Breast epithelium (tissue), 4 donors: ENCODE data around the gene CRELD2. TPM values are rescaled to one million over a fixed set of nuclear protein-coding genes. Genes with fewer than 3 reads are reported as not detected.

ENCODE experiments used
- DNase-seq, 2 donors: peaks; one replicate each; pipeline ENCODE4 v3.0.0-alpha.2; 2019; ENCODE audit warnings: low spot score in 2 of 2
- H3K27ac ChIP-seq, 2 donors: fragments of 200-600 bp; sonication (generic) in 1 of 2; one replicate each; pipeline ENCODE4 v1.5.1; 2016 to 2019; ENCODE audit warnings: mild to moderate bottlenecking in 1 of 2
- H3K27me3 ChIP-seq, 2 donors: fragments of 200-600 bp; sonication (generic) in 1 of 2; one replicate each; pipeline versions ENCODE4 v1.5.1 to v1.6.0; 2017 to 2019; ENCODE audit warnings: control low read depth in 1 of 2, mild to moderate bottlenecking in 1 of 2
- H3K36me3 ChIP-seq: fragments of 200-600 bp; one replicate; pipeline ENCODE4 v1.5.1; 2019
- H3K4me1 ChIP-seq, 2 donors: fragments of 200-600 bp; sonication (generic); one replicate each; pipeline ENCODE4 v1.5.1; 2016 to 2019; ENCODE audit warnings: control low read depth in 1 of 2
- H3K4me3 ChIP-seq, 3 donors: fragments of 200-600 bp; sonication (generic); 1 replicate in 2 of 3; 2 replicates in 1 of 3; pipeline ENCODE4 v1.5.1; 2016 to 2019; ENCODE audit warnings: mild to moderate bottlenecking in 3 of 3, moderate library complexity in 2 of 3
- H3K9me3 ChIP-seq, 2 donors: fragments of 200-600 bp; sonication (generic) in 1 of 2; one replicate each; pipeline ENCODE4 v1.5.1; 2016 to 2019; ENCODE audit warnings: control low read depth in 1 of 2
- CTCF ChIP-seq, 3 donors: fragments of 450-650 bp; IDR thresholded peaks; one replicate each; pipeline ENCODE4 v1.5.1; 2016 to 2017; ENCODE audit warnings: antibody characterized with exemption in 3 of 3, mild to moderate bottlenecking in 3 of 3, moderate library complexity in 3 of 3
- POLR2A ChIP-seq: fragments of 450-650 bp; IDR thresholded peaks from one replicate; pipeline ENCODE4 v1.6.1; 2016; ENCODE audit warnings: antibody characterized with exemption, mild to moderate bottlenecking, moderate library complexity
- POLR2AphosphoS5 ChIP-seq, 3 donors: sonication (generic); formaldehyde crosslinking; IDR thresholded peaks; one replicate each; pipeline ENCODE4 v1.6.1; 2017; ENCODE audit warnings: antibody characterized with exemption in 3 of 3
- intact Hi-C: fragments of 100-400 bp; cut with DNase I; formaldehyde crosslinking; loops from one replicate; pipeline ENCODE4 v1.15.1; 2023; ENCODE audit warnings: low total_unique reads
- total RNA-seq, 3 donors: library from RNA; depleted of rRNA; stranded (reverse); fragments of >200 nt; gene quantifications; one replicate each; pipeline ENCODE4 v1.1.0, GENCODE V29; 2016

Gene CRELD2
- total RNA-seq, 3 donors from 2014 or later: 20.6 to 59.3 (median 39.5) TPM

- Histone ChIP-seq H3K9me3 (peaks cover 0 to 4% of the 10 kb centered on the region in 2 donors), H3K36me3 (no peaks in the 10 kb centered on the region), H3K4me3 (no peak overlapping the region), H3K4me1 (no peaks in the 10 kb centered on the region), H3K27ac (no peak overlapping the region), H3K27me3 (no peaks in the 10 kb centered on the region)
- no peak for DNase-seq
- TF ChIP-seq POLR2AphosphoS5 (IDR thresholded peaks at IDR 0.05): no peak
- TF ChIP-seq POLR2A: no peak
- no peak for TF ChIP-seq CTCF (IDR thresholded peaks at IDR 0.05)
- intact Hi-C loops: no loop called here
Measured at GRCh38 chr22:49880281-49880680, 38.2 kb upstream of the CRELD2 start.

- no peak for TF ChIP-seq POLR2AphosphoS5 (IDR thresholded peaks at IDR 0.05)
- TF ChIP-seq POLR2A: no peak
- no peak for DNase-seq
- intact Hi-C loops: no loop called here
- H3K4me3 ChIP-seq: no peak overlapping the region
- H3K36me3 ChIP-seq: no peaks in the 10 kb centered on the region
- no peaks in the 10 kb centered on the region for H3K4me1 ChIP-seq
- H3K9me3 ChIP-seq: peaks cover 0 to 4% of the 10 kb centered on the region in 2 donors
- no peak overlapping the region for H3K27ac ChIP-seq
- H3K27me3 ChIP-seq: no peaks in the 10 kb centered on the region
Measured at GRCh38 chr22:49881856-49882255, 36.6 kb upstream of the CRELD2 start.

- Histone ChIP-seq H3K36me3 (no peaks in the 10 kb centered on the region), H3K4me1 (no peaks in the 10 kb centered on the region), H3K27ac (no peak overlapping the region), H3K4me3 (no peak overlapping the region), H3K27me3 (no peaks in the 10 kb centered on the region), H3K9me3 (peaks cover 0 to 4% of the 10 kb centered on the region in 2 donors)
- no peak for DNase-seq
- TF ChIP-seq POLR2AphosphoS5 (IDR thresholded peaks at IDR 0.05) (no peak), CTCF (IDR thresholded peaks at IDR 0.05) (no peak), POLR2A (no peak)
- intact Hi-C loops: no loop called here
Measured at GRCh38 chr22:49882519-49883293, 35.7 kb upstream of the CRELD2 start.

GRCh38 chr22:49883294-49883640 lies 35.2 kb upstream of the CRELD2 start:
- H3K4me3 ChIP-seq: no peak overlapping the region
- H3K36me3 ChIP-seq: no peaks in the 10 kb centered on the region
- H3K27ac ChIP-seq: no peak overlapping the region
- peaks cover 0 to 4% of the 10 kb centered on the region in 2 donors for H3K9me3 ChIP-seq
- H3K4me1 ChIP-seq: no peaks in the 10 kb centered on the region
- intact Hi-C loops: no loop called here
- DNase-seq: no peak
- no peak for TF ChIP-seq POLR2AphosphoS5 (IDR thresholded peaks at IDR 0.05)
- TF ChIP-seq CTCF (IDR thresholded peaks at IDR 0.05): no peak
- TF ChIP-seq POLR2A: no peak
- no peaks in the 10 kb centered on the region for H3K27me3 ChIP-seq

- Histone ChIP-seq H3K27me3 (no peaks in the 10 kb centered on the region), H3K9me3 (peaks cover 0 to 4% of the 10 kb centered on the region in 2 donors), H3K27ac (no peak overlapping the region), H3K36me3 (no peaks in the 10 kb centered on the region), H3K4me3 (no peak overlapping the region), H3K4me1 (no peaks in the 10 kb centered on the region)
- no peak for DNase-seq
- TF ChIP-seq CTCF (IDR thresholded peaks at IDR 0.05) (no peak), POLR2A (no peak), POLR2AphosphoS5 (IDR thresholded peaks at IDR 0.05) (no peak)
- intact Hi-C loops: no loop called here
Measured at GRCh38 chr22:49884075-49884474, 34.4 kb upstream of the CRELD2 start.
